ENCODE measurements around the gene ZNF236.

ZNF236 gene

GRCh38 chr18:76839086-76839794 lies 16.9 kb downstream of the ZNF236 start:
- H3K9me3 ChIP-seq (ENCODE audit: control extremely low read depth in 1 of 5, control insufficient read depth in 4 of 5, insufficient read depth in 2 of 5, low read depth in 1 of 5, low read length in 4 of 5), result no peaks in the 10 kb centered on the region
- H3K4me1 ChIP-seq (ENCODE audit: control extremely low read depth in 1 of 4, control insufficient read depth in 4 of 4, insufficient read depth in 4 of 4, low read length in 3 of 4), result no peaks in the 10 kb centered on the region
- H3K4me3 ChIP-seq (ENCODE audit: control insufficient read depth in 1 of 7, extremely low read depth in 1 of 7, insufficient read depth in 4 of 7, low read depth in 2 of 7, low read length in 6 of 7), result no peak overlapping the region
- no peaks in the 10 kb centered on the region for H3K36me3 ChIP-seq (ENCODE audit: control insufficient read depth in 4 of 4, insufficient read depth in 4 of 4, low read length in 3 of 4)
- 80% methylated on average over 1 of the region's 4 CpGs for WGBS (ENCODE audit: insufficient coverage)
- CTCF ChIA-PET, result interaction anchor here (0.8 kb wide), 1 partner anchor 36 kb away, joined by 3 read pairs; no protein-coding TSS in a partner anchor
- no peak for DNase-seq
- POLR2A ChIA-PET, result no interaction called here
- H3K27ac ChIP-seq (ENCODE audit: insufficient read depth in 1 of 2, low read depth in 1 of 2, low read length in 2 of 2, poor library complexity in 1 of 2, severe bottlenecking in 2 of 2), result no peak overlapping the region
- H3K27me3 ChIP-seq (replicated peaks in 2 of 5; ENCODE audit: control insufficient read depth in 4 of 5, insufficient read depth in 5 of 5, low read length in 4 of 5), result no peaks in the 10 kb centered on the region

GRCh38 chr18:76842837-76843530 lies 20.6 kb downstream of the ZNF236 start:
- H3K27ac ChIP-seq (ENCODE audit: insufficient read depth in 1 of 2, low read depth in 1 of 2, low read length in 2 of 2, poor library complexity in 1 of 2, severe bottlenecking in 2 of 2), result no peak overlapping the region
- DNase-seq, result no peak
- ChIA-PET POLR2A (no interaction called here), CTCF (interaction anchor here (0.7 kb wide), 1 partner anchor 388 kb away, joined by 3 read pairs; no protein-coding TSS in a partner anchor)
- H3K36me3 ChIP-seq (ENCODE audit: control insufficient read depth in 4 of 4, insufficient read depth in 4 of 4, low read length in 3 of 4), result no peaks in the 10 kb centered on the region
- peak overlapping the region in 1 of 7 experiments; percentile 21 for H3K4me3 ChIP-seq (ENCODE audit: control insufficient read depth in 1 of 7, extremely low read depth in 1 of 7, insufficient read depth in 4 of 7, low read depth in 2 of 7, low read length in 6 of 7)
- no peaks in the 10 kb centered on the region for H3K27me3 ChIP-seq (replicated peaks in 2 of 5; ENCODE audit: control insufficient read depth in 4 of 5, insufficient read depth in 5 of 5, low read length in 4 of 5)
- WGBS (ENCODE audit: insufficient coverage), result 83% methylated on average over 5 of the region's 6 CpGs
- H3K4me1 ChIP-seq (ENCODE audit: control extremely low read depth in 1 of 4, control insufficient read depth in 4 of 4, insufficient read depth in 4 of 4, low read length in 3 of 4), result no peaks in the 10 kb centered on the region
- no peaks in the 10 kb centered on the region for H3K9me3 ChIP-seq (ENCODE audit: control extremely low read depth in 1 of 5, control insufficient read depth in 4 of 5, insufficient read depth in 2 of 5, low read depth in 1 of 5, low read length in 4 of 5)

- no peak for DNase-seq
- no peaks in the 10 kb centered on the region for H3K27me3 ChIP-seq (replicated peaks in 2 of 5; ENCODE audit: control insufficient read depth in 4 of 5, insufficient read depth in 5 of 5, low read length in 4 of 5)
- H3K4me3 ChIP-seq (ENCODE audit: control insufficient read depth in 1 of 7, extremely low read depth in 1 of 7, insufficient read depth in 4 of 7, low read depth in 2 of 7, low read length in 6 of 7), result no peak overlapping the region
- POLR2A ChIA-PET, result no interaction called here
- 94% methylated on average over 2 of the region's 4 CpGs for WGBS (ENCODE audit: insufficient coverage)
- no peaks in the 10 kb centered on the region for H3K36me3 ChIP-seq (ENCODE audit: control insufficient read depth in 4 of 4, insufficient read depth in 4 of 4, low read length in 3 of 4)
- H3K9me3 ChIP-seq (ENCODE audit: control extremely low read depth in 1 of 5, control insufficient read depth in 4 of 5, insufficient read depth in 2 of 5, low read depth in 1 of 5, low read length in 4 of 5), result no peaks in the 10 kb centered on the region
- CTCF ChIA-PET, result interaction anchor here (1.0 kb wide), 1 partner anchor 41 kb away, joined by 4 read pairs; no protein-coding TSS in a partner anchor
- no peak overlapping the region for H3K27ac ChIP-seq (ENCODE audit: insufficient read depth in 1 of 2, low read depth in 1 of 2, low read length in 2 of 2, poor library complexity in 1 of 2, severe bottlenecking in 2 of 2)
- no peaks in the 10 kb centered on the region for H3K4me1 ChIP-seq (ENCODE audit: control extremely low read depth in 1 of 4, control insufficient read depth in 4 of 4, insufficient read depth in 4 of 4, low read length in 3 of 4)
Observed at GRCh38 chr18:76844144-76844543, 21.8 kb downstream of the ZNF236 start.

- CTCF ChIA-PET, result interaction anchor here (0.6 to 1.0 kb wide), 2 partner anchors 25 to 42 kb away, joined by 3 to 4 read pairs; no protein-coding TSS in a partner anchor
- 100% methylated on average over 2 of the region's 4 CpGs for WGBS (ENCODE audit: insufficient coverage)
Observed at GRCh38 chr18:76844742-76845477, 22.6 kb downstream of the ZNF236 start.

GRCh38 chr18:76846217-76846616 lies 23.9 kb downstream of the ZNF236 start:
- CTCF ChIA-PET, result no interaction called here

More at GRCh38 chr18:76844742-76845477, 22.6 kb downstream of the ZNF236 start:
- no peak overlapping the region for H3K4me3 ChIP-seq (ENCODE audit: control insufficient read depth in 1 of 7, extremely low read depth in 1 of 7, insufficient read depth in 4 of 7, low read depth in 2 of 7, low read length in 6 of 7)
- H3K36me3 ChIP-seq (ENCODE audit: control insufficient read depth in 4 of 4, insufficient read depth in 4 of 4, low read length in 3 of 4), result no peaks in the 10 kb centered on the region
- H3K4me1 ChIP-seq (ENCODE audit: control extremely low read depth in 1 of 4, control insufficient read depth in 4 of 4, insufficient read depth in 4 of 4, low read length in 3 of 4), result no peaks in the 10 kb centered on the region
- DNase-seq, result no peak
- no peak overlapping the region for H3K27ac ChIP-seq (ENCODE audit: insufficient read depth in 1 of 2, low read depth in 1 of 2, low read length in 2 of 2, poor library complexity in 1 of 2, severe bottlenecking in 2 of 2)
- no peaks in the 10 kb centered on the region for H3K9me3 ChIP-seq (ENCODE audit: control extremely low read depth in 1 of 5, control insufficient read depth in 4 of 5, insufficient read depth in 2 of 5, low read depth in 1 of 5, low read length in 4 of 5)
- POLR2A ChIA-PET, result interaction anchor here (0.7 kb wide), 1 partner anchor 42 kb away, joined by 3 read pairs; no protein-coding TSS in a partner anchor
- no peaks in the 10 kb centered on the region for H3K27me3 ChIP-seq (replicated peaks in 2 of 5; ENCODE audit: control insufficient read depth in 4 of 5, insufficient read depth in 5 of 5, low read length in 4 of 5)

GRCh38 chr18:76847916-76848315 lies 25.6 kb downstream of the ZNF236 start:
- peak in 1 of 3 donors; percentile 17 for DNase-seq
- WGBS (ENCODE audit: insufficient coverage), result 90% methylated on average over 2 of the region's 2 CpGs
- no peaks in the 10 kb centered on the region for H3K27me3 ChIP-seq (replicated peaks in 2 of 5; ENCODE audit: control insufficient read depth in 4 of 5, insufficient read depth in 5 of 5, low read length in 4 of 5)
- ChIA-PET CTCF (interaction anchor here (1.3 to 2.0 kb wide), 2 partner anchors 24 to 75 kb away, joined by 3 to 7 read pairs; no protein-coding TSS in a partner anchor), POLR2A (no interaction called here)
- H3K4me3 ChIP-seq (ENCODE audit: control insufficient read depth in 1 of 7, extremely low read depth in 1 of 7, insufficient read depth in 4 of 7, low read depth in 2 of 7, low read length in 6 of 7), result no peak overlapping the region
- no peaks in the 10 kb centered on the region for H3K9me3 ChIP-seq (ENCODE audit: control extremely low read depth in 1 of 5, control insufficient read depth in 4 of 5, insufficient read depth in 2 of 5, low read depth in 1 of 5, low read length in 4 of 5)
- H3K4me1 ChIP-seq (ENCODE audit: control extremely low read depth in 1 of 4, control insufficient read depth in 4 of 4, insufficient read depth in 4 of 4, low read length in 3 of 4), result no peaks in the 10 kb centered on the region
- peaks cover 2 to 9% (median 7%) of the 10 kb centered on the region in 4 experiments for H3K36me3 ChIP-seq (ENCODE audit: control insufficient read depth in 4 of 4, insufficient read depth in 4 of 4, low read length in 3 of 4)
- H3K27ac ChIP-seq (ENCODE audit: insufficient read depth in 1 of 2, low read depth in 1 of 2, low read length in 2 of 2, poor library complexity in 1 of 2, severe bottlenecking in 2 of 2), result no peak overlapping the region

More at GRCh38 chr18:76846217-76846616, 23.9 kb downstream of the ZNF236 start:
- H3K4me3 ChIP-seq (ENCODE audit: control insufficient read depth in 1 of 7, extremely low read depth in 1 of 7, insufficient read depth in 4 of 7, low read depth in 2 of 7, low read length in 6 of 7), result no peak overlapping the region
- H3K27ac ChIP-seq (ENCODE audit: insufficient read depth in 1 of 2, low read depth in 1 of 2, low read length in 2 of 2, poor library complexity in 1 of 2, severe bottlenecking in 2 of 2), result no peak overlapping the region
- DNase-seq, result no peak
- POLR2A ChIA-PET, result no interaction called here
- H3K36me3 ChIP-seq (ENCODE audit: control insufficient read depth in 4 of 4, insufficient read depth in 4 of 4, low read length in 3 of 4), result no peaks in the 10 kb centered on the region
- 96% methylated on average over 4 of the region's 5 CpGs for WGBS (ENCODE audit: insufficient coverage)
- H3K9me3 ChIP-seq (ENCODE audit: control extremely low read depth in 1 of 5, control insufficient read depth in 4 of 5, insufficient read depth in 2 of 5, low read depth in 1 of 5, low read length in 4 of 5), result no peaks in the 10 kb centered on the region
- H3K4me1 ChIP-seq (ENCODE audit: control extremely low read depth in 1 of 4, control insufficient read depth in 4 of 4, insufficient read depth in 4 of 4, low read length in 3 of 4), result no peaks in the 10 kb centered on the region
- no peaks in the 10 kb centered on the region for H3K27me3 ChIP-seq (replicated peaks in 2 of 5; ENCODE audit: control insufficient read depth in 4 of 5, insufficient read depth in 5 of 5, low read length in 4 of 5)
